ENCODE results near the gene ELAVL1.

The ELAVL1 gene

DNA sequence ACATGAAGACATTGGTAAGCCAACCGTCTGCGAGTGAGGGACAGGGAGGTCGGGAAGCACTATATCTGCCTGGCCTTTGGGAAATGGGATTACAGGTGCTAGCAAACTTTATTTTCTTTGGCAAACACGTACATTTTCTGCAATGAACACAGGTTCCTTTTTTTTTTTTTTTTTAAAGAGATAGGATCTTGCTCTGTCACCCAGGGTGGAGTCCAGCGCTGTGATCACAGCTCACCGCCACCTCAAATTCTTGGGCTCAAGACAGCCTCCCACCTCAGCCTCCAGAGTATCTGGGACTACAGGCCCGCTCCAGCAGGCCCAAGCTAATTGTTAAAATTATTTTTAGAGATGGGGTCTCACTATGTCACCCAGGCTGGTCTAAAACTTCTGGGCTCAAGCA lies 24.2 kb downstream of the ELAVL1 start:
- TF ChIP-seq, protein P1, sequence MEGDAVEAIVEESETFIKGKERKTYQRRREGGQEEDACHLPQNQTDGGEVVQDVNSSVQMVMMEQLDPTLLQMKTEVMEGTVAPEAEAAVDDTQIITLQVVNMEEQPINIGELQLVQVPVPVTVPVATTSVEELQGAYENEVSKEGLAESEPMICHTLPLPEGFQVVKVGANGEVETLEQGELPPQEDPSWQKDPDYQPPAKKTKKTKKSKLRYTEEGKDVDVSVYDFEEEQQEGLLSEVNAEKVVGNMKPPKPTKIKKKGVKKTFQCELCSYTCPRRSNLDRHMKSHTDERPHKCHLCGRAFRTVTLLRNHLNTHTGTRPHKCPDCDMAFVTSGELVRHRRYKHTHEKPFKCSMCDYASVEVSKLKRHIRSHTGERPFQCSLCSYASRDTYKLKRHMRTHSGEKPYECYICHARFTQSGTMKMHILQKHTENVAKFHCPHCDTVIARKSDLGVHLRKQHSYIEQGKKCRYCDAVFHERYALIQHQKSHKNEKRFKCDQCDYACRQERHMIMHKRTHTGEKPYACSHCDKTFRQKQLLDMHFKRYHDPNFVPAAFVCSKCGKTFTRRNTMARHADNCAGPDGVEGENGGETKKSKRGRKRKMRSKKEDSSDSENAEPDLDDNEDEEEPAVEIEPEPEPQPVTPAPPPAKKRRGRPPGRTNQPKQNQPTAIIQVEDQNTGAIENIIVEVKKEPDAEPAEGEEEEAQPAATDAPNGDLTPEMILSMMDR (IDR thresholded peaks at IDR 0.05; ENCODE audit: insufficient read depth, low read length, missing control alignments): no peak
- DNase-seq (ENCODE audit: low read depth, low spot score): no peak
- CTCF ChIA-PET: interaction anchor here (0.9 to 5.6 kb wide), 2 partner anchors 11 to 21 kb away, joined by 4 to 31 read pairs; no protein-coding TSS in a partner anchor
- POLR2A ChIA-PET: interaction anchor here (1.3 kb wide), 1 partner anchor 24 kb away, joined by 3 read pairs; the partner anchor contains the start of gene ELAVL1
- H3K4me3 ChIP-seq (ENCODE audit: low read depth, low read length): no peak overlapping the region

DNA sequence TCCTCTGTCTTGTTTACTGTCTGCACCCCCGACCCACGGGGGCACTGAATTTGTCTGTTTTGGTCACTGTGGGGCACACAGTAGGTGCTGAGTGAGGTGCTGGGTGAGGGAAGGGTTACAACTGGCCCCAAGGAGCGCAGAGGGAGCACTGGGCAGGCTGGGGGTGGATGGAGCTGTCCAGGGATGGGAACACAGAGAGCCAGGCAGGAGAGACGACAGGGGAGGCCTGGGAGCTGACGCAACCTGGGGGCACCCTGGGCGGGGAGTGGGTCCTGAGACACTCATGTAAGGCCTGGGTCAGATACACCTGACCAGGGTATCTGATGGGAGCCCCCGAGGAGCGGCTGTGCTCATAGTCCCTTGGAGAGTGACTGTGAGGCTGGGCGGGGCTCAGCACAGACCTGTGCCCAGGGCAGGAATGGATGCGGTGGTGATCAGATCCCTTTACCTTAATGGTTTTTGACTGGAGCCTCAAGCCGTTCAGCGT lies 24.8 kb downstream of the ELAVL1 start:
- POLR2A ChIA-PET: interaction anchor here (1.3 kb wide), 1 partner anchor 25 kb away, joined by 3 read pairs; the partner anchor contains the start of gene ELAVL1
- DNase-seq (ENCODE audit: low read depth, low spot score): no peak
- no peak overlapping the region for H3K4me3 ChIP-seq (ENCODE audit: low read depth, low read length)
- TF ChIP-seq, protein P1 (IDR thresholded peaks at IDR 0.05; ENCODE audit: insufficient read depth, low read length, missing control alignments): no peak
- CTCF ChIA-PET: interaction anchor here (0.9 to 5.6 kb wide), 2 partner anchors 10 to 21 kb away, joined by 4 to 31 read pairs; no protein-coding TSS in a partner anchor

DNA sequence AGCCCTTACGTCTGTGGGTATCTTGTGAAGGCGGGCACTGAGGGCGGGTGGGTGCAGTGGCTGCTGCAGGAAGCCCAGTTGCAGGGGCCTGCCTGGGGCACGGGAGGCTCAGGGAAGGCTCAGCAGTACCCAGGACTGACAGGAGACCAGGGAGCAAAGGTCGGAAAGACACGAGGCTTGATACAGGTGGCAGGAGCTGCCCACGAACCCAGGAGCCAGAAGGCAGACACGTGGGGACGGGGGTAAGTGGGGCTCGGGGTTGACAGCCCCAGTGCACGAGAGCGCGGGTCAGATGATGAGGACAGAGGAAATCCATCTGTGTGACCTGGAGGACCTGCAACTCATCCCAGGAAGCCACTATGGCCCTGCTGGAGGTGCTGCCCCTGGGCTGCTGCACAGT lies 25.3 kb downstream of the ELAVL1 start:
- no peak overlapping the region for H3K4me3 ChIP-seq (ENCODE audit: low read depth, low read length)
- ChIA-PET CTCF (no interaction called here), POLR2A (no interaction called here)
- DNase-seq (ENCODE audit: low read depth, low spot score): no peak
- TF ChIP-seq, protein P1 (IDR thresholded peaks at IDR 0.05; ENCODE audit: insufficient read depth, low read length, missing control alignments): no peak

DNA sequence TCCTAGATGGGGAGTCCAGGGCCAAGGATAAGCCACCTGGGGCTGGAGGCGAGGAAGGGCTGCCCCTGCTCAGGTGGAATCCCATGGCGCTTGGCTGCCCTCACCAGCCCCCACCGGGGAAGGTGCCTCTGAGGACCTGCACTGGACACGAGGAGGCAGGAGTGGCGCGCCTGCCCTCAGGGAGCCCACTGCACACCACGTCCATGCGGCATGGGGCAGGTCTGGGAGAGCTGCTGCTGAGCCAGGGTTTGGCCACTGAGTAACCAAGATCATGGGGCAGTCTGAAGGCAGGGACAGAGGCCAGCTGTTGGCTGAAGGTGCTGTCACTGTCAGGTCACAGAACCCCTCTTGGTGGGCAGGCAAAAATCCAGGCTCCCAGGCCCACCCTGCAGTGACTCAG lies 25.9 kb downstream of the ELAVL1 start:
- CTCF ChIA-PET: interaction anchor here (0.6 kb wide), 1 partner anchor 9 kb away, joined by 4 read pairs; no protein-coding TSS in a partner anchor
- TF ChIP-seq, protein P1 (IDR thresholded peaks at IDR 0.05; ENCODE audit: insufficient read depth, low read length, missing control alignments): no peak
- POLR2A ChIA-PET: no interaction called here
- DNase-seq (ENCODE audit: low read depth, low spot score): no peak
- no peak overlapping the region for H3K4me3 ChIP-seq (ENCODE audit: low read depth, low read length)

DNA sequence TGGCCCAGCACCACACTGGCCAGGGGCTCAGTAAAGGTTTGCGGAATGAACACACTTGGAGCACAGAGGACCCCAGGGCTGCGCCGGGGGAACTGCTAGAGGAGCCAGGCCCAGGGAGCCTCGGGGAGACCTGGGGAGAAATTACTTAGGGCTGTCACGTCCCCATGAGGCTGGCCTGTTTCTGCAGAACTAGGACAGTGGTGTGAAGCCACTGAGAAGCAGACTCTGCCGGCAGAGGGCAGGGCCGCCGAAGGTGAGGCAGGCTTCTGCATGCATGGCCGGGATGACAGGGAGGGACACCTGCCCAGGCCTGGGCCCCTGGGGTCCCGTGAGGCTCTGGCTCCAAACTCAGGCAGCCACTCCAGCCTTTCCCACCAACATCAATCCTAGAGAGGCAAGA lies 26.4 kb downstream of the ELAVL1 start:
- DNase-seq (ENCODE audit: low read depth, low spot score): no peak
- no peak overlapping the region for H3K4me3 ChIP-seq (ENCODE audit: low read depth, low read length)
- ChIA-PET CTCF (interaction anchor here (0.6 to 1.0 kb wide), 2 partner anchors 9 to 11 kb away, joined by 4 to 5 read pairs; no protein-coding TSS in a partner anchor), POLR2A (no interaction called here)
- TF ChIP-seq, protein P1 (IDR thresholded peaks at IDR 0.05; ENCODE audit: insufficient read depth, low read length, missing control alignments): no peak

DNA sequence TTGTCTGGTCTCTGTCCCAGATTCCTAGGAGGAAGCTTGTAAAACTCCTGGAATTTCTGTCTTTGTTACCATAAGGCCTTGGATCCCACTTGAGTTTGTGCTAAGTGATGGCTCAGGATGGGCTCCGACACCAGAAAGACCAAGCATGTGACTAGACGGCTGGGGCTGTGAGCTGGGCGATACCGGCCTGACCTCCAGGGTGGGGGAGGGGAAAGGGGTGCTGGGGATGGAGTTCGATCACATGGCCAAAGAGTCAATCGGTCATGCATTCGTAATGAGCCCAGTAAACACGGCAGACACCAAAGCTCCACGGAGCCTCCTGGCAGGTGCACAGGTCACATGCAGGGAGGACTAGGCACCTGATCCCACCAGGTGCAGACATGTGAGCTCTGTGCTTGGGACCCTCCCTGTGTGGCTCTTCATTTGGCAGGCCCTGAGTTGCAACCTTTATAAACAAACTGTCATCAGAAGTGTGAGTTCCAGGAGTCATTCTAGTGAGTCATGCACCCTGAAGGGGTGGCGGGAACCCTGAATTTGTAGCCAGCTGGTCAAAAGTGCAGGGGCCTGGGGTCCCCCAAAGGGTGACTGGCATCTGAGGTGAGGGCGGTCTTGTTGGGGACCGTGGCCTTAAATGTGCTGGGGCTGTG lies 27.1 kb downstream of the ELAVL1 start:
- DNase-seq (ENCODE audit: low read depth, low spot score): no peak
- H3K4me3 ChIP-seq (ENCODE audit: low read depth, low read length): no peak overlapping the region
- ChIA-PET CTCF (interaction anchor here (0.7 to 1.0 kb wide), 2 partner anchors 9 to 11 kb away, joined by 3 to 5 read pairs; no protein-coding TSS in a partner anchor), POLR2A (no interaction called here)
- TF ChIP-seq, protein P1 (IDR thresholded peaks at IDR 0.05; ENCODE audit: insufficient read depth, low read length, missing control alignments): no peak

Measured in AG04449 (cell line).